NCI-H526 treated with DMSO at 0.1 percent for 48 hours (cell line): ENCODE data around the gene NSUN4.
"Not testable (repeated sequence)": the region's sequence is repeated elsewhere in the genome, so short reads cannot be mapped to it uniquely, and the experiment has no call there.

Source experiments
- DNase-seq: peaks from one replicate; lab custom pipeline; 2025; lab: John Stamatoyannopoulos, UW

Gene NSUN4

GRCh38 chr1:46340404-46341221 is at the start of gene NSUN4:
Gene NSUN4, plus strand, starts transcription at chr1:46340807. Its CDS starts 20 bp downstream, at chr1:46340827.
- DNase-seq, result peak; percentile 90

- no peak for DNase-seq
Measured at GRCh38 chr1:46295306-46295705, 45.3 kb upstream of the NSUN4 start.

- DNase-seq, result no peak
Measured at GRCh38 chr1:46298387-46298786, 42.2 kb upstream of the NSUN4 start.

GRCh38 chr1:46300673-46301405 is 39.8 kb upstream of the NSUN4 start:
- DNase-seq, result peak; percentile 44

GRCh38 chr1:46301406-46301807 is 39.2 kb upstream of the NSUN4 start:
- DNase-seq, result no peak

- DNase-seq, result peak; percentile 72
Measured at GRCh38 chr1:46301808-46302640, 38.6 kb upstream of the NSUN4 start.

GRCh38 chr1:46302641-46303037 is 38.0 kb upstream of the NSUN4 start:
- peak; percentile 68 for DNase-seq

GRCh38 chr1:46303038-46303871 is 37.4 kb upstream of the NSUN4 start, which contains the start of the genes LRRC41 and UQCRH:
Gene LRRC41, minus strand, starts transcription at chr1:46303616. Its CDS starts 294 bp downstream, at chr1:46303322.
Gene UQCRH, plus strand, starts transcription at chr1:46303698. Its CDS starts 69 bp downstream, at chr1:46303767.
- peak; percentile 100 for DNase-seq

- no peak for DNase-seq
Measured at GRCh38 chr1:46303872-46304326, 36.7 kb upstream of the NSUN4 start.

- no peak for DNase-seq
Measured at GRCh38 chr1:46306159-46306530, 34.5 kb upstream of the NSUN4 start.

- no peak for DNase-seq
Measured at GRCh38 chr1:46309401-46310159, 31.0 kb upstream of the NSUN4 start.

GRCh38 chr1:46310321-46310720 is 30.3 kb upstream of the NSUN4 start:
- no peak for DNase-seq

- no peak for DNase-seq
Measured at GRCh38 chr1:46315669-46316403, 24.8 kb upstream of the NSUN4 start.

- DNase-seq, result no peak
Measured at GRCh38 chr1:46317323-46317722, 23.3 kb upstream of the NSUN4 start.

GRCh38 chr1:46319301-46319700 is 21.3 kb upstream of the NSUN4 start:
- not testable (repeated sequence) for DNase-seq

GRCh38 chr1:46319960-46320914 is 20.4 kb upstream of the NSUN4 start:
- DNase-seq, result not testable (repeated sequence)

- DNase-seq, result not testable (repeated sequence)
Measured at GRCh38 chr1:46322191-46322590, 18.4 kb upstream of the NSUN4 start.

- not testable (repeated sequence) for DNase-seq
Measured at GRCh38 chr1:46325285-46326076, 15.1 kb upstream of the NSUN4 start.
